Measurements from ENCODE around the gene APOBEC3H.
A peak's percentile ranks its signal among the peaks of the same experiment; 100 is the strongest.

Gene APOBEC3H

DNA sequence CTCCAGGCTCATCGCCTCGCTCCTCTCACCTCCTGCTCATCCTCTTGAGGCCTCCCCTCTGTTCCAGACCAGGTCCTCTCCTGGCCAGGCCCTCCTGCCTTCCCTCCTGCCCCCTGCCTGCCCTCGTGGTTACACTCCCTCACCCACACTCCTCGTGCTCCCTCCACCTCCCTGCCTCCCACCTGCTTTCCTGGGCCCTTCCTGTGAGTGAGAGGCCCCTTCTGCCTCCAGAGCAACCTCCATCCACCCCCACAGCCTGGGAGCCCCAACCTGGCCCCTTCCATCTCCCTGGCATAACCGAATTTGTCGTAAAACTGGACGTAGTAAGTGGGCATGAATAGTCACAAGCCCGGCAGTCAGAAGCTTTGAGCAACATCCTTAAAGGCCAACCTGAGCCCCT, 15.4 kb upstream of the APOBEC3H start:
- DNase-seq, result no peak

DNA sequence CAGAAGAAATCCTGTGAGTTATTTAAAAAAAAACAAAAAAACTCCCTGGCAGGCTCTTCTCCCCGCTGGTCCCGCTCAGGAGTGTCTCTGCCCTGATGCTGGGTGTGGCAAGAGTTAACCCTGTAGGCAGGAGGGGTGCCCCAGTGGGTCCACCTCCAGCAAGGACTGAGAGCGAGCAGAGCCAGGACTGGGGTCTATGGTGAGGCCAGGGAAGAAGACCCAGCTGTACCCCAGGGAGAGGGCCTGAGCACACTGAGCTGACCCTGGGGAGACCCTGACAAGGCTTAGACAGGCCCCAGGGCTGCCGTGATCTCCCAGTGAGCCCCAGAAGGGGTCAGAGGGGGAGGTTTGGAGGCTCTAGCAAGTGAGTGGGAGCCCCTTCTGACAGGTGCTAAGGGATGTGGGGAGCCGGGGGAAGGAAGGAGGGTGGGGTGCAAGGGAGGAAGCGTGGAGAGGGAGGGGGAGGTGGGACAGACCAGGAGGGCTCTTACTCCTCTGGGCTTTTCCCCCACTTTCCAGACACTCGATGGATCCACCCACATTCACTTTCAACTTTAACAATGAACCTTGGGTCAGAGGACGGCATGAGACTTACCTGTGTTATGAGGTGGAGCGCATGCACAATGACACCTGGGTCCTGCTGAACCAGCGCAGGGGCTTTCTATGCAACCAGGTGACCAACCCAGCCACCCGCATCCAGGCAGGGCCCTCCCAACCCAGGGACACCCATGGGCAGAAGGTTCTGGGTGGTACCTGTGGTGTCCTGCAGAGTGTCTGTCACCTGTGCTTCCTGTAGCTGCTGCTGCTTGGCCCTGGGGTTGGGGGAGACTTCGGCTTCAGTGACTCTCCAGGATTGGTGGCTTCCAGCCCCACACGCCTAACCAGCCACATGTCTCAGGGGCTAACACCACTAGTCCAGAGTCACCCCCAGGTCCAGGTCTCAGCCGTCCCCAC, 13.6 kb upstream of the APOBEC3H start:
- no peak for DNase-seq

DNA sequence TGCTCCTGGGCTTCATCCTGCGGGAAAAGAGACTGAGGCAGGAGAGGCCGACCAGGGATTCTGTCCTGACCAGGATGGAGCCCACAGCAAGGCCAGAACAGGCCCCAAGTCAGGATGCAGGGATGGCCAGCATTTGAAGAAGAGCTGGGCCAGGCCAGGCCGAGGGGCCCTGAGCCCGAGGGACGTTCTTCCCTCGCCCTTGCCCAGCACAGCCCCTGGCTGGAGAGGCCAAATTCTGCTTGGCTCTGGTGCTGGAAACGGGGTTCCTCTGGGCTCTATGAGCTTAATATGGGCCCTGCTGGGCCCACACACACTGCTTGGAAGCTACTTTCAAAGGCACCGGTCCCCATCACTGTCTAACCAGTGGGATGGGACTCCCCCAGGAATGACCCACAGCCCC, 12.4 kb upstream of the APOBEC3H start:
- no peak for DNase-seq

DNA sequence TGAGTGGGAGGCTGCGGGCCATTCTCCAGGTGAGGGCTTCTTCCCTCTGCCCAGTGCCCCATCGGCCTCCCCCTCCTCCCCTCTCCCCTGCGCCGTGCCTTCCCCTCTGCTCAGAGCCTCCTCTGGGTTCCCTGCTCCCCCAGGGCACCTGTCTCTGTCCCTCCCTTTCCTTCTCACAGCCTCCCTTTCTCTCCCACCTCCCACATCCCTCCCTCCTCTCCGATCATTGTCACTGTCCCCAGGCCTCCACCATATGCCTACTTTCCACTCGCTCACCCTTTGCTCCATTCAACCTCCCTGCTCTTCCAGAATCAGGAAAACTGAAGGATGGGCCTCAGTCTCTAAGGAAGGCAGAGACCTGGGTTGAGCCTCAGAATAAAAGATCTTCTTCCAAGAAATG, 9.9 kb upstream of the APOBEC3H start:
- no peak for DNase-seq

DNA sequence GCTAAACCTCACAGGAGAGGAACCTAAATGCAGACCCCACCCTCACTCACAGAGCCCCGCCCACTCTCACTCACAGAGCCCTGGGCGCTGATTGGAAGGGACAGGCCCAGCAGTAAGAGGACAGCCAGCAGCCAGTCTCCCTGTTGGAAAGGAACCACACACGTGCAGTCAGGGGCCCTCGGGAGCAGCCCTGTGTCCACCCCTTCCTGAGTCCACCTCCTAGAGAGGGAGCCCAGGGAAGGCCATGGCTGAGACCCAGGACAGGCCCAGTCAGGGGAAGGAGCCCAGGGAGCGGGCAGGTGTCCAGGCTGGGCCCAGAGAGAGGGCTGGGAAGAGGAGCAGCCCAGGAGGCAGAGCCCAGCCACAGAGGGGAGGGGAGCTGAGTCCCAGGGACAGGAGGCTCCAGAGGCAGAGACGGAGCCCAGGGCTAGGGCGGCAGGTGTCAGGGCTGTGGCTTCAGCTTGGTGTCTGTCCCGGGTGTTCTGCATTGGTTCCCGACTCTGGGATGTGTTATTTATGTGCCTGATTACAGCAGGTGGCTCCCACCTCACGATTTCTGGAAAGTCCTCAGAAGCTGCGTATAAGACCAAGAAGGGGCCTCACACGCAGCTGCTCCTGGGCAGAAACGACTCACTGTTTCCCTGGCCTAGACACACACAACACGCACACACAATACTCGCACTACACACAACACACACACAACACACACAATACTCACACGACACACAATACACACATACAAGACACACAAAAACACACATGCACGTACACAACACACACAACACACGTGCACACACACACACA, 9.0 kb upstream of the APOBEC3H start:
- no peak for DNase-seq

DNA sequence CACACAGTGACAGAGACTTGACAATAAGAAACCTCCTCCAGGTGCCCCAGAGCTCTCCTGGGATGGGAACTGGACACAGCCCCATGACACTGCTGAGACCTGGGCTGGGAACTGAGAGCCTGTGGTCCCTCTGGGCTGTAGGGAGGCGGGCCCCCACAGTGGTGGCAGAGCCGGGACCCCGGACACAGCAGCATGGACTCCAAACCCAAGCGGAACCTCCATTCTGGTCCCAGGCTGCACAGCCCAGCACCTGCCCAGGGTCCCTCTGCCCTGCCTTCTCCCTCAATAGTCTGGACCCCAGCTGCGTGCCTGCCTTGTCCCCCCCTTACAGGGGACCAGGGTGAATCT, 8.4 kb upstream of the APOBEC3H start:
- no peak for DNase-seq

DNA sequence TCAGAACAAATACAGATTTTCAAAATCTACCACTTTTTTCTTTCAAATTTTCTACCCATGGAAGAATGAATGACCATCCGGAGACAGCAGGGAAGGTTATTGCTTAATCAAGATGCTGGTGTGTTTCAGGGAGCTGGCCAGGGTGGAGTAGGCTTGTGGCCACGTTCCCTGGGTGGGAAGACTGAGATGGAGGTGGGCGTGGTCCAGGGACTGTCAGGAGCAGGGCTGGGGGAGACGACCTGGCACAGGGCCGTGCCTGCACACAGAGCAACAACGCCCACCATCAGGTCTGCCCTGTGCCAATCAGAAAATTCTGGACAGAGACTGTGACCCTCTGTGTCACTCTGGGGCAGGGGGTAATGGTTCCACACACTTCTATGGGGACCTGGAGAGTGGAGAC, 7.1 kb upstream of the APOBEC3H start:
- no peak for DNase-seq

DNA sequence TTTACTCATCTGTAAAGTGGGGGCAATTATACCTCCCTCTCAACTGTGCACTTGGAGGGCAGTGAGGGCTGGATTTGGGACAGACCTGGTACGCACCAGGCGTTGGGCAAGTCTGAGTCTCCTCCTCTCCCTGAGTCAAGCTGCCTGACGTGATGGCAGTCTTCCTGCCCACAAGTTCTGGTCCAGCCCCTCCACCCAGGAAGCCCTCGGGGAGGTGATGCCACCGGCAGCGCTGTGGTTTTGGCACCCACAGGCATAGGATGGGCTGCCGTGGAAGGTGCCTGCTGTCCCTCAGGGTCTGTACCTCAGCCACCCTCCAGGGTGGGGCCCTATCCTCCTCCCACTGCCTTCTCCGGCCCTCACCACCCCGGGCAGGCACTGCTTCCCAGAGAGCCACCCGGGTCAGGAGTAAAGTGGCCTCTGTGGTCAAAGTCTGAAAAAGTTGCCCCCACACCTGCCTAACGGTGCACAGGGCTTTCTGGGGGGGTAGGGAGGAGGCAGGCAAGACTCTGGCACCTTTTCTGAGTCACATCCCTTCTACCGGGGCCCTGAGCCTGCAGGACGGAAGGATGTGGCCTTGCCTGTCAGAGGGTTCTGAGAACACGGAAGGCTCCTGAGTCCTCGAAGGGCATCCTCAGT, 6.5 kb upstream of the APOBEC3H start:
- peak; percentile 82 to 90 for DNase-seq

DNA sequence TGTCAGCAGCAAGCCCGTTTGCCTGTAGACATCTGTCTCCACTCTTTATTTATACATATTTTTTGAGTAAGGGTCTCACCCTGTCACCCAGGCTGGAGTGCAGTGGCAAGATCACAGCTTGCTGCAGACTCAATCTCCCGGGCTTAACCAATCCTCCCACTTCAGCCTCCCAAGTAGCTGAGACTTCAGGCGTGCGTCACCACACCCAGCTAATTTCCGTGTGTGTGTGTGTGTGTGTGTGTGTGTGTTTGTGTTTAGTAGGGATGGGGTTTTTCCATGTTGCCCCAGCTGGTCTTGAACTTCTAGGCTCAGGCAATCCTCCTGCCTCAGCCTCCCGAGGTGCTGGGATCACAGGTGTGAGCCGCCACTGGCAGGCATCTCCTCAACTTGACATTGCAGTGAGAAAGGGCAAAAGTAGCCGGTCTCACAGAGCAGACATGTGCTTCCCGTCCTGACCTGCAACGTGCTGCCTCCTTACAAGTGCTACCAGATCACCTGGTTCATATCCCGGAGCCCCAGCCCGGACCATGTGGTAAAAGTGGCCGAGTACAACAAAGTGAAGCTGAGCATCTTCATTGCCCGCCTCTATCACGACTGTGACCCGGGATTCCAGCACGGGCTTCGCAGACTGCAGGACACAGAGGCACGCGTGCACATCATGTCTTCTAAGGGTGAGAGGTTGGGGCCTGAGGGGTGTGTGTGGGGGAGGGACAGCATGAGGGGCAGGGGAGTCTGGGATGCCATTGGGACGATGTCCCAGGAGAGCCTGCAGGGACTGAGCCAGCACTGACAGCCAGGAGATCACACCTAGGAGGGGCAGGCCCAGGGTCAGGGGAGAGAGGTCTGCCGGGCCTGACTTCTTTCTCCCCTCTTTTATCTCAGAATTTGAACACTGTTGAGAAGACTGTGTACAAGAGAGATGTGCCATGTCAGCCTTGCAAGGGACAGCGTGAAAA, 5.6 kb upstream of the APOBEC3H start:
- DNase-seq, result no peak

DNA sequence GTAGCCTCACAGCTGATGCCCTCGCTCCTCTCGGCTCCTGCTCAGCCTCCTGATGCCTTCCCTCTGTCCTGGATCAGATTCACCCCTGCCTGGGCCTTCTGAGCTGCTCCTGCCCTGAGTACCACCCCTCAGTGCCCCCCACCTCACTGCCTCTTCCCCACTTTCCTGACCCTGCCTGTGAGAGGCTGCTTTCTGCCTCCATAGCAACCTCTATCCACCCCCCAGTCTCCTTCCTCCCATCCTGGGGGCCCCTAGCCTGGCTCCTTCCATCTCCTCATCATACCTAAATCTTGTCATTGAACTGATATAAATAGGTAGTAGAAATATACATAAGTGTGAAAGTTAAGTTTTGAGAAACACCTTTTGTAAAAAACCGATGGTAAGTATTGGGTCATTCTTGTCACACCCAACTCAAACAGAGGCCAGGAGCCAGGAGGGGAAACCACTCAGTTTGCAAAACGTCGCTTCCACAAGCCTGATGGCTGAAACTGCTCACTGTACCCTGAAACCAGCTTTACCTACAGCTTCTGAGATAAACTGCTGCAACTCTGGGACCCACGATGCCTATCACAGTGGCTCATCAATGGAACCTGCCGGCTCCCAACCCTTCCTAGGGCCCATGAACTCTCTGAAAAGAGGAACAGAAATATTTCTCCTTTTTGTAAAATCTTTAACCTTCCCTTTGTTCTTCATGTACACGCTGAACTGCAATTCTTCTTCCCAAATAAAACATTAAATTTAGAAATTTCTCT, 4.8 kb upstream of the APOBEC3H start:
- no peak for DNase-seq

DNA sequence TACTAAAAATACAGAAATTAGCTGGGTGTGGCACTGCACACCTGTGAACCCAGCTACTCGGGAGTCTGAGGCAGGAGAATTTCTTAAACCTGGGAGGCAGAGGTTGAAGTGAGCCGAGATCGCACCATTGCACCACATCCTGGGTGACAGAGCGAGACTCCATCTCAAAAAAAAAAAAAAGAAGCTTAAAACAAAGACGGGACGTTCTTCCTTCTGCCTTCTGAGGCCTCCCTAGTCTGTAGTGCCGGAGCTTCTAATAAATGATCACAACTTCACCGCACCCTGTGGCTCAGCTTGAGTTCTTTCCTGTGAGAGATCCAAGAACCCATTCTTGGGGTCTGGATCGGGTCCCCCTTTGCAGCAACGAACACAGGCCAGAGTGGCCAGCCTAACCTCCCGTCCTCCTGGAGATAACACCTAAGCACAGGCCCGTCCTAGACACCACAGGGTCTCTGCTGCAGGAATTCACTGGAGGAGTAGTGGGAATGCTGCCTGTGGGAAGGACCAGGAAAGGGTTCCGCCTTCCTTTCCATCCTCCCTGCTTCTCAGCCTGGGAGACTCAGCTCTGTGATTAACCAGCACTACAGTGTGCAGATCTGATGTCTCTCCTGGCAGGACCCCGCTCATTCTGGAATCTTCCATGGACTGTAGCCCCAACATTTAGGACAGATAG, 2.2 kb upstream of the APOBEC3H start:
- peak in 1 of 2 donors; percentile 57 for DNase-seq

DNA sequence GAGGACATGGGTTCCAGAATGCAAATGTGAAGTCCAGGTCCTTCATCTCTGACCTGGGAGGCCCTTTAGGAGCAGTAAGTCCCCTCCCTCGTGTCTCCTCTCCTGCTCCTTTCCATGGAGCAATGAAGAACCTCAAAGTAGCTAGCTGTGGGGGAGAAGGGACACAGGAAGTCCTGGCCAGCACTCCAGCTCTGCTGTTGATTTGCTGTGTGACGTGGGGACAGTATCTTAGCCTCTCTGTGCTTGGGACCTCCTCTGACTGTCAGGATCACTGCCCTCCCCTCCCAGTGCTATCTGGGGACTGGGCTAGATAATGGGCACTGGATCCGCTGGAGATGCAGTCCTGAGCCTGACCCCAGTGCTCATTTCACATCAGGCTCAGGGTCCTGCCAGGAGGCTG, 1.1 kb upstream of the APOBEC3H start:
- DNase-seq, result no peak

DNA sequence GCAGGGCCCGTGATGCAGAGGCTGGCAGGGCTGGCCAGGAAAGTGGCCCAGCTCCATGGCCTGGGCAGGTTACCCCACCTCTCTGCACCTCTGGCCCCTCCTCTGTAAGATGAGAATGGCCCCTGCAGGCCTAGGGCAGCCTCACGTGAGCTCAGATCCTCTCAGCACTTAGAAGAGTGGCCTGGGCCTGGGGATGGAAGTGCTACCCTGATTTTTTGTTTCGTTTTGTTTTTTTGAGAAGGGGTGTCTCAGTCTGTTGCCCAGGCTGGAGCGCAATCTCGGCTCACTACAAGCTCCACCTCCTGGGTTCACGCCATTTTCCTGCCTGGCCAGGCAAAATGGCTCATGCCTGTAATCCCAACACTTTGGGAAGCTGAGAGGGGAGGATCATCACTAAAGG, 982 bp downstream of the APOBEC3H start:
- no peak for DNase-seq

DNA sequence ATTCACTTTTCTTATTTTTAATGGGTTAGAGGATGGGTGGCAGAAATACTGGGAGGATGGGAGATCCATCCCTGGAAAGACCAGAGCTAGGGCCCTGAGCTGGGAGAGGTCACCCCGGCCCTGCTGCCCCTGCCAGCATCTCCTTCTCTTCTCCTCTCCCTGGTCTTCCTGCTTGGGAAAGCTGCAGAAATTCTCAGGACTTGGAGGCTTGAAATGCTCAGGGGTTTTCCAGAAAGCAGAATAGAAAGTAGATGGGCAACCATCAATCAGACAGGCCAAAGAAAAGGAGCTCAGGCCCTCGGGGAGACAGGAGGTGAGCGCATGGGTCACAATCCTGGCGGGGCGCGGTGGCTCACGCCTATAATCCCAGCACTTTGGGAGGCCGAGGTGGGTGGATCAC, 1.5 kb downstream of the APOBEC3H start:
- DNase-seq, result no peak

DNA sequence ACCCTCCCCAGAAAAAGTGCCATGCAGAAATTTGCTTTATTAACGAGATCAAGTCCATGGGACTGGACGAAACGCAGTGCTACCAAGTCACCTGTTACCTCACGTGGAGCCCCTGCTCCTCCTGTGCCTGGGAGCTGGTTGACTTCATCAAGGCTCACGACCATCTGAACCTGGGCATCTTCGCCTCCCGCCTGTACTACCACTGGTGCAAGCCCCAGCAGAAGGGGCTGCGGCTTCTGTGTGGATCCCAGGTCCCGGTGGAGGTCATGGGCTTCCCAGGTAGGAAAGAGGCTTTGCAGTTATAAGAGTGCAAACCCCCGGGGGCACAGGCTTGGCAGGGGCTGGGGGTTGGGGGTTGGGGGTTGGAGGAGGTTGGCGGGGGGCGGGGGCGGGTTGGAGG, 4.2 kb downstream of the APOBEC3H start:
- no peak for DNase-seq

DNA sequence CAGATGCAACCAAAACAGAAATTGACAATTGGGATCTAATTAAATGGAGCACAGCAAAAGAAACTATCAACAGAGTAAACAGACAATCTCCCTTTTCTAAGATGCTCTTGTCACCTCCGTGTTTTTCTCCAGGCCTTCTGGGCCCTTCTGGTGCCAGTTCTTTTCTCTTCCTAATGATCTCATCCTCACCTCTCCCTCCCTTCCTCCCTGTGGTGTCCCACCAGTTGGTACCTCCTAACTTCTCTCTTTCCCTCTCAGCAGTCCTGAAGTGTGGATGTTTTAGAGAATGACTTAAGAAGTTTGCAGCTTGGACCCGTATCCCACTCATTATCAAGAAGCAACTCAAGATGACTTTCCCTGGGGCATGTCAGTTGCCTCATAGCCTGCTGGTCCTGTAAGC, 6.4 kb downstream of the APOBEC3H start:
- DNase-seq, result no peak

DNA sequence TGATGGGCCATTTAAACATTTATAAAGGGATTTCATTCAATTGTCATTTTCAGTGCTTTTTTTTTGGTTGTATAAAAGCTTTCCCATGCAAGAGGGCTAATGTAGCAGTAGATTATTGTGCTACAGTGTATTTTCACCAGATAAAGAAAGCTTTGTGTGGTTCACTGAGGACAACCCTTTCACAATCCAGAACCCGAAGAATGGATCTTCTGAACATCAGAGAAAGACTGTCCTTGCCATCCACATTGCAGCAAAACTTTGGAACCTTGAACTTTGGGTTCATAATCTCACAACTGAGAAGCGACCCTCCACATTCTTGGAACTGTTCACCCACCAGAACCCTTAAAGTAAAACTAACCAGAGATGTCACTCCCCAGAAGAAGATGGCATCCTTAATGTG, 9.3 kb downstream of the APOBEC3H start:
- DNase-seq, result no peak

DNA sequence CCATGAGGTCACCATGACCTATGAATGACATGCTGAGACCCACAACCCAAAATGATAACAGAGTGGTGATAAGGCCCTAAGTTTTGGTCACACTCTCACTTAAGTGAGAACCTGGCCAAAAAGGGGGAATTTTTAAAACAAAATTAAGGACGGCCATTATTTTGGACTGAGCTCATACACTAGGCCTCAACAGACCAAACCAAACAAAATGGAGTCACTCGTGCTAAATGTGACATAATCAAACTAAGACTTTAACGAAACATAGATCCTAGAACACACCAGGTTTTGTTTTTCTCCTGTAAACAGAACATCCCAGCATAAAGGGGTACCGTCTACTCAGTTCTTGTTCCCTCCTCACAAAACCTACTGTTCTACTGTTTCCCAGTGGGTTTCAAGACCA, 11.4 kb downstream of the APOBEC3H start:
- no peak for DNase-seq

DNA sequence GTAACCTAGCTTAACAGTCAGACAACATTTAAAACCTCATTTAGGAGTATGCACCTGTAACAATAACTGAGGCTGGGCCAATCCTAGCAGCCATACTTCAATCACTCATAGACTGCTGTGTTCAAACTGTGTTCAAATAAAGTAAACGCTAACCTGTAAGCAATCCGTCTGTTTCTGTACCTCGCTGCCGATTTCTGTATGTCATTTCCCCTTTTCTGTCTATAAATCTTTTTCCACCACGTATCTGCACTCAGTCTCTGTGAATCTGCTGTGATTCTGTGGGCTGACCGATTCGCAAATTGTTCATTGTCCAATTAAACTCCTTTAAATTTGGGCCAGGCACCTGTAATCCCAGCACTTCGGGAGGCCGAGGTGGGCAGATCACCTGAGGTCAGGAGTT, 12.3 kb downstream of the APOBEC3H start:
- DNase-seq, result no peak

DNA sequence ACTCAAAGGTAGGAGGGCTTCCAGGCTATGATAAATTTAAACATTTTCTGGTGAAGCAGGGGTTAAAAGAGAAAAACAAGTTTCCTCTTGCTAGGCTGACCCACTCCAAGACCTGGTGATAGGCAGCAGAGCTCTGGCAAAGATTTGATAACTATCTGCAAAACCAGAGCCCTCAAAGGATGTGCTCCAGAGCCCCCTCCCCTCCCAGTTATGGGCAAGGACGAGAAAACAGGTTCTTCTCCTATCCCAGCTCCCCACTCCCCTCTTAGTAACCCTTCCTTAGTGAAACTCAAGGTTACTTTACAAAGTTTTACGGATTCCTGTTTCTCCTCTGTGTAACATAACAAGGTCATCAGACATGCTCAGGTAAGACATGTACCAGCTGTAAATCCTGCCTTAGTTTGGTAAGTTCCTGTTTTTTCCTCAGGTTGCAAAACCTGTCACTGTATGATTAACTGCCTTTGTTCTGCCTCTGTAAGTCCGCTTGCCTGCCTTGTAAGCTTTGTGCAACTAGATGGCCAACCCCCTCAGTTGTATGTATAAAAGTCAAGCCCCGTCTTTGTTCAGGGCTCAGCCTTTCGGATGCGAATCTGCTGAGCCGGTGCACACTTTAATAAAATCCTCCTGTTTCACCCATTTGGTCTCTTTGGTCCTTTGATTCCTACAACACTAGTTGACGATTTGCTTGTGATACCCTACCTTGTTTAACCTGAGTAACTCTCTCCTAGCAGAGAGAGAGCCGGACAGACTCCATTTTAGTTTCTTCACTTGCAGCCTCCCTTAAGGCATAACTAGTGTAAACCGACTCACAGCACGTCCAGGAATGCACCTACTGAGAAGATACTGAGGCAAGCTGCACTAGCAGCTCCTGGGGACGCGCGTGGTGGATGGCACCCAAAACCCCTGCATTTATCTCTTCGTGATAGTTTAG, 13.9 kb downstream of the APOBEC3H start:
- DNase-seq, result no peak

Measured in CD4-positive, alpha-beta T cell treated with Interferon alpha-2 for 1 hour (primary cell).